Mucosa of descending colon (tissue), 3 donors: ENCODE results near the gene THSD7A. TPM values are rescaled to one million over a fixed set of nuclear protein-coding genes. Genes with fewer than 3 reads are reported as not detected.
A peak's percentile ranks its signal among the peaks of the same experiment; 100 is the strongest.

Experiments used
- ATAC-seq: fragments of 200-7000 bp; cut with Tn5 transposase; one replicate; pipeline ENCODE4 v1.9.1; 2020; ENCODE audit warnings: mild to moderate bottlenecking, moderate library complexity
- DNase-seq, 3 donors: peaks; one replicate each; pipeline ENCODE4 v3.0.0-alpha.2; 2020
- H3K36me3 ChIP-seq: fragments of 200-600 bp; one replicate; pipeline ENCODE4 v1.8.0; 2021; ENCODE audit warnings: low read depth, mild to moderate bottlenecking
- H3K4me1 ChIP-seq: fragments of 200-600 bp; one replicate; pipeline ENCODE4 v1.8.0; 2021; ENCODE audit warnings: low read depth, mild to moderate bottlenecking
- H3K4me3 ChIP-seq: fragments of 200-600 bp; one replicate; pipeline ENCODE4 v1.8.0; 2021; ENCODE audit warnings: mild to moderate bottlenecking
- H3K9me3 ChIP-seq: fragments of 200-600 bp; one replicate; pipeline ENCODE4 v1.8.0; 2021; ENCODE audit warnings: mild to moderate bottlenecking
- intact Hi-C, 2 donors: fragments of 100-400 bp; cut with DNase I in 1 of 2; cut with micrococcal nuclease in 1 of 2; formaldehyde crosslinking; loops; one replicate each; pipeline versions ENCODE4 v1.11.0 to v1.11.1; 2022; cut with DNase I, micrococcal nuclease
- total RNA-seq, 3 donors: library from RNA; stranded (reverse); fragmentation: NEBNext Ultra II Directional in 2 of 3; extraction: Animal tissue kit (Norgen Biotek cat#: 25700) in 2 of 3; gene quantifications; one replicate each; pipeline versions ENCODE4 v1.2.1 to v1.2.4, GENCODE V29; 2021 to 2023
- TF ChIP-seq, protein P1 (sequence below): fragments of 200-600 bp; IDR thresholded peaks from one replicate; pipeline ENCODE4 v1.8.0; 2022; ENCODE audit warnings: antibody characterized with exemption, mild to moderate bottlenecking
- donor health status: DM: no; HTN: no; CAD: no; lungs with moderate emphysema.
- donor health status: DM: no; HTN: no; CAD: no.
- donor health status: DM: no; HTN: yes; CAD: no.

The THSD7A gene
- total RNA-seq, 3 donors from 2014 or later, result 1.0 to 5.4 (median 3.4) TPM

DNA sequence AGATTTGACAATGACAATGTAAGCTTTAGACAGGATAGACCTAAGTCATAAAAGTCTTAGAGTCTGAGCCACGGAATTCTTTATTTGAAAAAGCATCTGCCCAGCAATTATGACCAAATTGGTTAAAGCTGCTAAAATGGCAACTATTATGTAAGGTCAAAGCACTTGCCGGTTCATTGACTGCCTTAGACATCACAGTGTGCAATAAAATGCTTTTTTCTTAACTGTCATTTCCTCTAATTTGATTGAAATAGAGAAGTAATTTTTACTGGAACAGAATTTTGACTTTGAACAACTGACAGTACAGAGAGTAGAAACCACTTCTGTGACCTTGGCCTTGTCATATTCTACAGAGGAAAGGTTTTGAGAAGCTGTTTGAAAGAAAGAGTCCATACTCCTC, 142.9 kb downstream of the THSD7A start:
- intact Hi-C loops, result no loop called here
- DNase-seq (no peak), ATAC-seq (no peak)
- Histone ChIP-seq H3K4me1 (no peaks in the 10 kb centered on the region), H3K4me3 (no peak overlapping the region), H3K36me3 (no peaks in the 10 kb centered on the region), H3K9me3 (no peaks in the 10 kb centered on the region)
- TF ChIP-seq, protein P1, sequence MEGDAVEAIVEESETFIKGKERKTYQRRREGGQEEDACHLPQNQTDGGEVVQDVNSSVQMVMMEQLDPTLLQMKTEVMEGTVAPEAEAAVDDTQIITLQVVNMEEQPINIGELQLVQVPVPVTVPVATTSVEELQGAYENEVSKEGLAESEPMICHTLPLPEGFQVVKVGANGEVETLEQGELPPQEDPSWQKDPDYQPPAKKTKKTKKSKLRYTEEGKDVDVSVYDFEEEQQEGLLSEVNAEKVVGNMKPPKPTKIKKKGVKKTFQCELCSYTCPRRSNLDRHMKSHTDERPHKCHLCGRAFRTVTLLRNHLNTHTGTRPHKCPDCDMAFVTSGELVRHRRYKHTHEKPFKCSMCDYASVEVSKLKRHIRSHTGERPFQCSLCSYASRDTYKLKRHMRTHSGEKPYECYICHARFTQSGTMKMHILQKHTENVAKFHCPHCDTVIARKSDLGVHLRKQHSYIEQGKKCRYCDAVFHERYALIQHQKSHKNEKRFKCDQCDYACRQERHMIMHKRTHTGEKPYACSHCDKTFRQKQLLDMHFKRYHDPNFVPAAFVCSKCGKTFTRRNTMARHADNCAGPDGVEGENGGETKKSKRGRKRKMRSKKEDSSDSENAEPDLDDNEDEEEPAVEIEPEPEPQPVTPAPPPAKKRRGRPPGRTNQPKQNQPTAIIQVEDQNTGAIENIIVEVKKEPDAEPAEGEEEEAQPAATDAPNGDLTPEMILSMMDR, result no peak

DNA sequence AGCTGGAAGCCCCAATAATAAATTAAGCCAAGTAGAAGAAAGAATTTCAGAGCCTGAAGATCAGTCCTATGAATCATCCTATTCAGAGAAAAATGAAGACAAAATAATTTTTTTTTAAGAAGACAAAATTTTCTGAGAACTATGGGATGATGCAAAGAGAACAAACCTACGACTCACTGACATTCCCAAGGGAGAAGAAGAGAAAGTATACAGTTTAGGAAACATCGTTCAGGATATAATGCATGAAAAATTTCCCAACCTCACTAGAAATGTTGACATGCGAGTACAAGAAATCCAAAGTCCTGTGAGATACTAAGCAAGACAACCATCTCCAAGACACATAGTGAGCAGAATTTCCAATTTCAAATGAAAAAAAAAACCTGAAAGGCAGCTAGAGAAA, 150.5 kb downstream of the THSD7A start:
- TF ChIP-seq, protein P1, result no peak
- DNase-seq, result no peak
- no peak overlapping the region for H3K4me3 ChIP-seq
- intact Hi-C loops, result no loop called here
- H3K4me1 ChIP-seq, result no peaks in the 10 kb centered on the region
- no peak for ATAC-seq
- H3K9me3 ChIP-seq, result peaks cover 5% of the 10 kb centered on the region
- no peaks in the 10 kb centered on the region for H3K36me3 ChIP-seq

DNA sequence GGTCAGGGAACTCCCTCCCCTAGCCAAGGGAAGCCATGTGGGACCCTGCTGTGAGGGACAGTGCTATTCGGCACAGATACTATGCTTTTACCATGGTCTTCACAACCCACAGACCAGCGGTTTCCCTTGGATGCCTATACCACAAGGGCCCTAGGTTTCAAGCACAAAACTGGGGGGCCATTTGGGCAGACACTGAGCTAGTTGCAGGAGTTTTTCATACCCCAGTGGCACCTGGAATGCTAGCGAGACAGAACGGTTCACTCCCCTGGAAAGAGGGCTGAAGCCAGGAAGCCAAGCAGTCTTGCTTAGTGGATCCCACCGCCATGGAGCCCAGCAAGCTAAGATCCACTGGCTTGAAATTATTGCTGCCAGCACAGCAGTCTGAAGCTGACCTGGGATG, 156.8 kb downstream of the THSD7A start:
- peaks cover 5% of the 10 kb centered on the region for H3K9me3 ChIP-seq
- ATAC-seq (no peak), DNase-seq (peak in 1 of 3 donors; percentile 10)
- H3K4me3 ChIP-seq, result no peak overlapping the region
- H3K36me3 ChIP-seq, result no peaks in the 10 kb centered on the region
- intact Hi-C loops, result no loop called here
- no peaks in the 10 kb centered on the region for H3K4me1 ChIP-seq
- TF ChIP-seq, protein P1, result no peak

DNA sequence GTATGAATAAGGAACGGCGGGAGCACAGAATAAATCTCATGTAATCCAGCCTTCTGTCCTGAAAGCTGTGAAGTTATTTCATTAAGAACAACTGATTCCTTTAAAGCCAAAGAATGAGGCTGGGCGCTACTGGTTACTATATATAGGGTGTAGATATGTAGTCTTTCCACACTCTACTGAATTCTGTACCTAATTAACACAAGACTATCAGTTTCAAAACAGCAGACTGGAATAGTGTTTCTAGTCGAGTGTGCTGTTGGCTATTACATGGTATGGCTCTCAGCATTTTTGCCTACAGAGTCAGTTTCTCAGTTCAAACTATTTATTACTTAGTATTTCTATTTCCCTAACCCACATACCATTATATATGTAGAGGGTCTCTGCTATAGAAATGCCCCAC, 163.3 kb downstream of the THSD7A start:
- ATAC-seq, result no peak
- intact Hi-C loops, result no loop called here
- H3K9me3 ChIP-seq, result no peaks in the 10 kb centered on the region
- no peak for DNase-seq
- TF ChIP-seq, protein P1, result no peak
- H3K36me3 ChIP-seq, result no peaks in the 10 kb centered on the region
- H3K4me3 ChIP-seq, result no peak overlapping the region
- H3K4me1 ChIP-seq, result no peaks in the 10 kb centered on the region

DNA sequence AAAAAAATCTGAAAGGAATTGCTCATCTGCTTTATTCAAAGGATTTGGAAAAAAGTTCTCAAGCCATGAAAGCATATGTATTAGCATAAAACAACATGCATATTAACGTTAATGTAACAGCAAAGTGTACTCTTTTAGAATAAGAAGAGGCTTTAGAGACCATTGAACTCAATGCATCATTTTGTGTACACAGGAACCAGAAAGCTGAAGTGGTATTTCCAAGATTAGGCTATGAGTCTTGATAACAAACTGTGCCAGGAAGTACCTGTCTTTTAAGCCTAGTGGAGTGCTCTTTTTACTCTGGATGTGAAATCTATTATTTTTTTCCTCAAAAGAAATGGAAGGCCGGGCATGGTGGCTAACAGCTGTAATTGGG, 164.2 kb downstream of the THSD7A start:
- no peak for ATAC-seq
- no peaks in the 10 kb centered on the region for H3K36me3 ChIP-seq
- intact Hi-C loops, result no loop called here

More for the DNA sequence above, 164.2 kb downstream of the THSD7A start:
- TF ChIP-seq, protein P1, result no peak
- Histone ChIP-seq H3K4me3 (no peak overlapping the region), H3K9me3 (no peaks in the 10 kb centered on the region), H3K4me1 (no peaks in the 10 kb centered on the region)
- DNase-seq, result no peak
